ENCODE results near the gene DYNLT3.

Gene DYNLT3

GRCh38 chrX:37800717-37801116, 46.7 kb downstream of the DYNLT3 start:
- TF ChIP-seq, protein P1, sequence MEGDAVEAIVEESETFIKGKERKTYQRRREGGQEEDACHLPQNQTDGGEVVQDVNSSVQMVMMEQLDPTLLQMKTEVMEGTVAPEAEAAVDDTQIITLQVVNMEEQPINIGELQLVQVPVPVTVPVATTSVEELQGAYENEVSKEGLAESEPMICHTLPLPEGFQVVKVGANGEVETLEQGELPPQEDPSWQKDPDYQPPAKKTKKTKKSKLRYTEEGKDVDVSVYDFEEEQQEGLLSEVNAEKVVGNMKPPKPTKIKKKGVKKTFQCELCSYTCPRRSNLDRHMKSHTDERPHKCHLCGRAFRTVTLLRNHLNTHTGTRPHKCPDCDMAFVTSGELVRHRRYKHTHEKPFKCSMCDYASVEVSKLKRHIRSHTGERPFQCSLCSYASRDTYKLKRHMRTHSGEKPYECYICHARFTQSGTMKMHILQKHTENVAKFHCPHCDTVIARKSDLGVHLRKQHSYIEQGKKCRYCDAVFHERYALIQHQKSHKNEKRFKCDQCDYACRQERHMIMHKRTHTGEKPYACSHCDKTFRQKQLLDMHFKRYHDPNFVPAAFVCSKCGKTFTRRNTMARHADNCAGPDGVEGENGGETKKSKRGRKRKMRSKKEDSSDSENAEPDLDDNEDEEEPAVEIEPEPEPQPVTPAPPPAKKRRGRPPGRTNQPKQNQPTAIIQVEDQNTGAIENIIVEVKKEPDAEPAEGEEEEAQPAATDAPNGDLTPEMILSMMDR (IDR thresholded peaks at IDR 0.05; ENCODE audit: control insufficient read depth, extremely low read depth, insufficient read depth) = no peak
- no peak overlapping the region for H3K4me3 ChIP-seq (ENCODE audit: low read depth, low read length)
- no peak for DNase-seq (ENCODE audit: low read depth)

DNA sequence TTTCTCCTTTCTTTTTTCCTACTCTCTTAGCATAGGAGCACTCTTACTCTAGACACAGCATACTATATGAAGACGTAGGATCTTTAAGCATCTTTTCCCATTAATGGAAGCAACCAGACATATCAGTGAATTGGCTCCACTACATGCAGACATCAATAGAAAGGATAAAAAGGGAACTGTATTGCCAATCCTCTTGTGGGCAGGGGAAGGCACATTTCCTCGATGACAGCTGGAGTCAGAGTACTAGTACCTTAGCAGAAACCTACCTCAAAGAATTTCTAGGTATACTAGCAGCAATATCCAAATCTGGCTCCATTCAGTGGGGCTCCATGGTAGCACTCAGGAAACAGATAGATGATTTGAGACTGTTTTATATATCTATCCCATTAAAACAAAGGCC, 47.4 kb downstream of the DYNLT3 start:
- no peak for DNase-seq (ENCODE audit: low read depth)
- TF ChIP-seq, protein P1 (IDR thresholded peaks at IDR 0.05; ENCODE audit: control insufficient read depth, extremely low read depth, insufficient read depth) = no peak
- H3K4me3 ChIP-seq (ENCODE audit: low read depth, low read length) = no peak overlapping the region

- no peak overlapping the region for H3K4me3 ChIP-seq (ENCODE audit: low read depth, low read length)
- TF ChIP-seq, protein P1 (IDR thresholded peaks at IDR 0.05; ENCODE audit: control insufficient read depth, extremely low read depth, insufficient read depth) = no peak
- DNase-seq (ENCODE audit: low read depth) = no peak
Measured at GRCh38 chrX:37796805-37797204, 50.6 kb downstream of the DYNLT3 start.

GRCh38 chrX:37796310-37796709, 51.1 kb downstream of the DYNLT3 start:
- TF ChIP-seq, protein P1 (IDR thresholded peaks at IDR 0.05; ENCODE audit: control insufficient read depth, extremely low read depth, insufficient read depth) = no peak
- H3K4me3 ChIP-seq (ENCODE audit: low read depth, low read length) = no peak overlapping the region
- no peak for DNase-seq (ENCODE audit: low read depth)

All from LNCaP clone FGC (cell line).